Hematopoietic multipotent progenitor cell treated with erythropoietin and hydrocortisone succinate and interleukin-3 and kit ligand, for 4 days (in vitro differentiated cells): ENCODE data around the gene CRHR1.
A peak's percentile ranks its signal among the peaks of the same experiment; 100 is the strongest.

ENCODE experiments used
- DNase-seq: peaks from one replicate; pipeline ENCODE4 v3.0.0-alpha.2; 2015

CRHR1 gene

DNA sequence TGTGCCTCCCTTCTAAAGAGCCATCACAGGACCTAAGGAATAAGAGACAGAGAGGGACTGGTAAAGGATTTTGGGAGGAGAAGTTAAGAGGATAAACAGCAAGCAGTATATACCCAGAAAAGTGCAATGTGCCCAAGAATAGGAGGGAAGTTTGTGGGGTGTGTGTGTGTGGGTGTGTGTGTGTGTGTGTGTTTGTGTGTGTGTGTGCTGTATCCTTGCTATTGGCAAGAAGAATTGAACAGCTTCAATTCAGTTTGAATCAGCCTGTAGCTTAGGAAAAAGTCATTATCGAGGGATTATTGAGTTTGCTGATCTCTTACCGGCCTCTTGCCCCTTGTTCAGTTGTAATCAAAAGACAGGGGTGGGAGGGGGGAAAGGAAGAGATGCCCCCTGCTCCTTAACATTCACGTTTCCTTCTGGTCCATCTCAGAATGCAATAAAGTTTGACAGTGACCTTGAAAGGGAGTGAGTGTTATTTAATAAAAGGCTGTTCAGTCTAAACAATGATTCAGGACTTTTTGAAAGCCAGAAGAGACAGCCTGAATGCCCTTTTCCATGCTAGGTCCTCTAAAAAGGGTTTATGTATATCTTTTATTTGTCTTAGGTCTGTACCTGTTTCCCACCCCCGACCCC lies 86.3 kb downstream of the CRHR1 start:
- DNase-seq: no peak

DNA sequence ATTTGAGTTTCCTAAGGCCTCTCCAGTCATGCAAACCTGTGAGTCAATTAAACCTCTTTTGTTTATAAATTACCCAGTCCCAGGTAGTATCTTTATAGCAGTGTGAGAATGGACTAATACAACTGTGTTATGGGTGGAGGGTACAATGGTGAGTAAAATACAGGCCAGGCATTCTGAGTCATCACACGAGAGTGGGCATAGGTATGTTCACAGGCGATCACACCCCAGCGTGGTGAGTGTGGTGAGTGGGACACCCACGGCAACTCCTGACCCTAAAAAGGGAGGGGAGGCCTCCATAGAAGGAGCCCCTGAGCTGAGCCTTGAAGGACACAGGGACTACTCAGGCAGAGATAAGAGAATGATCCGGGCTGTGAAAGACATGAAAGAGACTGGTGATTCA lies 87.6 kb downstream of the CRHR1 start:
- DNase-seq: no peak

GRCh38 chr17:45873728-45874127 lies 89.6 kb downstream of the CRHR1 start:
- peak; percentile 56 for DNase-seq

DNA sequence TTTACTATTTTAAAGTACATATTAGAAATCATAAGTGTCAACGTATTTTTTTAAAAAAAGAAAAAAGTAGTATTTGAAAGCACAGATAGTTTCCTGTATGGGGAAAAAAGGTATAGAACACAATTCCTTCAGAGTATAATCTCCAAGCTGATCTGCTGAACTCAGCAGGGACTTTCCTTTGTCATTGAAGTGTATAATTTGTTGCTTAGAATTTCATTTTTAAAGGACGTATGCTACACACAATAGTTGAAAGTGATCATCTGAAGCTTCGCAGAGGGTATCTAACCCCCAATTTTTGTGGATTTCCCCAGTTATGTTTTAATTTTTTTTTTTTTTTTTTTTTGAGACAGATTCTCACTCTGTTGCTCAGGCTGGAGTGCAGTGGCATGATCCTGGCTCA lies 90.0 kb downstream of the CRHR1 start:
- no peak for DNase-seq

DNA sequence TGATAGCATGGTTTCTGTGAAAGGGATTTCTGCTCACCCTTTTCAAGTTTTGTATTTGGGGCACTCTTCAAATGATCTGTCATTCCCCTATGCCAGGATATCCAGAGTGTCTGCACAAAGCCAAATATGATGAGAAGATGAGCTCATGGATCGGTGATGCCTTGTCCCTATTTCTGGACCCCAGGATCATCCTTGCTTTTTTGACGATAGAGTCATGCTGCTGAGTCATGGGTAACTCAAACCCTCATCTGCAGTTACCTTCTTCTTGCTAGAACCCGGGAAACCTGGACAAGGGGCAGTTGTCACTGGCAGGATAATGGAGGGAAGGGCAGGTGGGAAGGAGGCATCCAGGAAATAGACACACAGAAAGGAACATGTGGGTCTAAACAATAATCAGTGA lies 92.4 kb downstream of the CRHR1 start:
- DNase-seq: no peak

GRCh38 chr17:45877467-45877866 lies 93.3 kb downstream of the CRHR1 start:
- DNase-seq: no peak

DNA sequence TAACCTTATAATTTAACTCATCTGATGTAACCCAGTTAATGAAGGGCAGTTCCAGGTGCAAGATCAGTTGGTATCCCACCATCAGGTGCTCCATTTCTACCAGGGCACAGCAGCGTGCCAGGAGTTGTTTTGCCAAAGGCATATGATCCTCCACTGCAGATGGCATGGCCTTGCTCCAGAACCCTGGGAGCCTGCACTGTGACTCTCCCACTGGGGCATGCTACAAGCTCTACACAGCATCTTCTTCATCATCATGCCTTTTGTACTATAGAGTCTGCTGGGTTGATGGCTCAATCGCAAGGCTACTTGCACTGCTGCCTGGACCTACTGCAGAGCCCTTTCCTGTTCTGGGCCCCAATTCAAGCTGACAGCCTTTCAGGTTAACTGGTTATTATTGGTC lies 98.9 kb downstream of the CRHR1 start:
- no peak for DNase-seq
